MM.1S (cell line): ENCODE measurements around the gene CBL.

Experiments
- DNase-seq: peaks from one replicate; pipeline ENCODE4 v3.0.0-alpha.2; 2015
- H2AFZ ChIP-seq: fragments of 300-600 bp; sonication (generic); 2 replicates; pipeline ENCODE4 v1.6.0; 2016; ENCODE audit warnings: antibody characterized with exemption, low read length
- H3F3A ChIP-seq: fragments of 300-600 bp; sonication (generic); 2 replicates; pipeline ENCODE4 v1.6.1; 2016; ENCODE audit warnings: mild to moderate bottlenecking, antibody characterized with exemption, low read length, moderate library complexity, mixed read lengths; ENCODE audit not compliant: insufficient read depth
- H3K27ac ChIP-seq: fragments of 300-600 bp; sonication (generic); 2 replicates; pipeline ENCODE4 v1.5.1; 2016; ENCODE audit warnings: mild to moderate bottlenecking, low read length
- H3K27me3 ChIP-seq: fragments of 300-600 bp; sonication (generic); replicated peaks from 2 replicates; pipeline ENCODE4 v1.6.0; 2016; ENCODE audit warnings: low read length; ENCODE audit not compliant: insufficient read depth
- H3K36me3 ChIP-seq: fragments of 300-600 bp; sonication (generic); replicated peaks from 2 replicates; pipeline ENCODE4 v1.6.1; 2016; ENCODE audit warnings: mild to moderate bottlenecking, low read length, mixed read lengths; ENCODE audit not compliant: insufficient read depth
- H3K4me1 ChIP-seq: fragments of 300-600 bp; sonication (generic); 2 replicates; pipeline ENCODE4 v1.6.1; 2016; ENCODE audit warnings: low read length, mixed read lengths
- H3K4me2 ChIP-seq: fragments of 300-600 bp; sonication (generic); 2 replicates; pipeline ENCODE4 v1.6.0; 2016; ENCODE audit warnings: low read depth, low read length
- H3K4me3 ChIP-seq: fragments of 300-600 bp; sonication (generic); 2 replicates; pipeline ENCODE4 v1.5.1; 2016; ENCODE audit warnings: low read length, mixed read lengths
- H3K79me2 ChIP-seq: fragments of 300-600 bp; sonication (generic); 2 replicates; pipeline ENCODE4 v1.6.1; 2016; ENCODE audit warnings: mixed run types, low read length, mixed read lengths
- H3K9ac ChIP-seq: fragments of 300-600 bp; sonication (generic); 2 replicates; pipeline ENCODE4 v1.6.1; 2016; ENCODE audit warnings: low read length, mixed read lengths
- H3K9me2 ChIP-seq: fragments of 300-600 bp; sonication (generic); replicated peaks from 2 replicates; pipeline ENCODE4 v1.6.1; 2016; ENCODE audit warnings: mild to moderate bottlenecking, low read length, mixed read lengths; ENCODE audit not compliant: insufficient read depth
- H3K9me3 ChIP-seq: fragments of 300-600 bp; sonication (generic); replicated peaks from 2 replicates; pipeline ENCODE4 v1.6.1; 2016; ENCODE audit warnings: mild to moderate bottlenecking, low read length, mixed read lengths; ENCODE audit not compliant: insufficient read depth
- H4K20me1 ChIP-seq: fragments of 300-600 bp; sonication (generic); 2 replicates; pipeline ENCODE4 v1.6.1; 2016; ENCODE audit warnings: mild to moderate bottlenecking, low read length, moderate library complexity, mixed read lengths; ENCODE audit not compliant: insufficient read depth
- CTCF ChIP-seq: fragments of 300-600 bp; sonication (generic); IDR thresholded peaks from 2 replicates; pipeline ENCODE4 v1.5.1; 2016; ENCODE audit warnings: antibody characterized with exemption, low read length, mixed read lengths
- EZH2 ChIP-seq: fragments of 300-600 bp; sonication (generic); optimal IDR thresholded peaks from 2 replicates; pipeline ENCODE3; 2017; ENCODE audit warnings: low read depth, mild to moderate bottlenecking, antibody characterized with exemption, low read length, mixed read lengths
- EZH2phosphoT487 ChIP-seq: fragments of 300-600 bp; sonication (generic); IDR thresholded peaks from 2 replicates; pipeline ENCODE4 v1.6.1; 2018; ENCODE audit warnings: antibody characterized with exemption, low read length

Gene CBL

DNA sequence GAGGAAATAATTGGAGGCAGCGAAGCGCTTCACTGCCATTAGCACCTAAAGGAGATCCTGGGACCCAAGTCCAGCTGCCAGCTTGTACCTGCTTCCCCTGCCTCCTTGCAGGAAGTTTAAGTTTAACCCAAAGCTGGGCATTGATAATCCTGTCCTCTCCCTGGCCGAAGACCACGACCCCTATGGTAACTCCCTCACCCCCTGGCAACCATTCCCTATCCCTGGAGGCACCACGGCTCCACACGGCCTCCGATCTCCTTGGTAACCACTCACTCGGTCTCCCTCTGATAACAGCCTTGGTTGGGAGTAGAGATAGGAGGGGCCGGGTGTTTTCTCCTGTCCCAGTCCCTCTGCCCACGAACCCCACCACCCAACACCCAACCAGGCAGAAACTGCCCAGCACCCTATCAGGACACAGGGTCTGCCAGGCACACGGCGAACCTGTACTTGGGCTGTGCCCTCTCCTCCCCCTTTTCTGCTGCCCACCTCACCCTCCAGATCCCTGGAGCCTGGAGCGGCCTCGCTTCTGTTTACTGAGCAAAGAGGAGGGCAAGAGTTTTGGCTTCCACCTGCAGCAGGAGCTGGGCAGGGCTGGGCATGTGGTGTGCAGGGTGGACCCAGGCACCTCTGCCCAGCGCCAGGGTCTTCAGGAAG lies 20.0 kb upstream of the CBL start:
- no peak overlapping the region for H2AFZ ChIP-seq
- no peaks in the 10 kb centered on the region for H3K4me1 ChIP-seq
- no peak overlapping the region for H3K4me3 ChIP-seq
- H3K4me2 ChIP-seq = no peak overlapping the region
- no peak overlapping the region for H3K27ac ChIP-seq
- no peaks in the 10 kb centered on the region for H3K79me2 ChIP-seq
- no peaks in the 10 kb centered on the region for H3K9me3 ChIP-seq
- H3F3A ChIP-seq = no peaks in the 10 kb centered on the region
- H3K9me2 ChIP-seq = no peaks in the 10 kb centered on the region
- no peaks in the 10 kb centered on the region for H3K36me3 ChIP-seq
- no peak for DNase-seq
- no peaks in the 10 kb centered on the region for H4K20me1 ChIP-seq
- TF ChIP-seq CTCF (no peak), EZH2phosphoT487 (no peak), EZH2 (no peak)
- peaks cover 16% of the 10 kb centered on the region for H3K27me3 ChIP-seq
- no peak overlapping the region for H3K9ac ChIP-seq

GRCh38 chr11:119187123-119187892 lies 18.8 kb upstream of the CBL start:
- H3K79me2 ChIP-seq = no peaks in the 10 kb centered on the region
- no peak overlapping the region for H3K4me2 ChIP-seq
- H3K27me3 ChIP-seq = peaks cover 16% of the 10 kb centered on the region
- no peaks in the 10 kb centered on the region for H3K9me3 ChIP-seq
- H3K9me2 ChIP-seq = no peaks in the 10 kb centered on the region
- H3K27ac ChIP-seq = no peak overlapping the region
- no peaks in the 10 kb centered on the region for H3K36me3 ChIP-seq
- H3K4me1 ChIP-seq = no peaks in the 10 kb centered on the region
- no peak overlapping the region for H3K4me3 ChIP-seq
- no peaks in the 10 kb centered on the region for H4K20me1 ChIP-seq
- TF ChIP-seq CTCF (no peak), EZH2 (no peak)
- no peak for DNase-seq
- H3F3A ChIP-seq = no peaks in the 10 kb centered on the region
- no peak overlapping the region for H3K9ac ChIP-seq
- no peak overlapping the region for H2AFZ ChIP-seq

DNA sequence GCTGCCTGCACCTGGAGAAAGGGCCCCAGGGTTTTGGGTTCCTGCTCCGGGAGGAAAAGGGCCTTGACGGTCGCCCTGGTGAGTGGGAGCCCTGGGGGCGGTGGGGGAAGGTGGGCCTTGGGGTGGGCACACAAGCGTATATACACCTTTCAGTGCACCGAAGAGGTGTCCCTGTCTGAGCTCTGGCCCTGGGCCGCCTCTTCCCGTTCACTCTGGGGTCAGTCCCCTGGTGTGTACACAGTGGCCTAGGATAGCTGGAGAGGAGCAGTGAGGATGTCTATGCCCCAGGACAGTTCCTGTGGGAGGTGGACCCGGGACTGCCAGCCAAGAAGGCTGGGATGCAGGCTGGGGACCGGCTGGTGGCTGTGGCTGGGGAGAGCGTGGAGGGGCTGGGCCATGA lies 18.1 kb upstream of the CBL start:
- Histone ChIP-seq H3F3A (no peaks in the 10 kb centered on the region), H2AFZ (no peak overlapping the region), H3K27me3 (peaks cover 16% of the 10 kb centered on the region), H3K4me3 (no peak overlapping the region), H3K36me3 (no peaks in the 10 kb centered on the region), H3K27ac (no peak overlapping the region), H3K9ac (no peak overlapping the region), H3K9me3 (no peaks in the 10 kb centered on the region), H3K79me2 (no peaks in the 10 kb centered on the region), H3K4me2 (no peak overlapping the region), H3K4me1 (no peaks in the 10 kb centered on the region), H4K20me1 (no peaks in the 10 kb centered on the region), H3K9me2 (no peaks in the 10 kb centered on the region)
- TF ChIP-seq EZH2 = no peak
- no peak for TF ChIP-seq CTCF
- no peak for DNase-seq
